PC-3 (cell line): ENCODE results near the gene PTCH1. TPM values are rescaled to one million over a fixed set of nuclear protein-coding genes. Genes with fewer than 3 reads are reported as not detected.
A peak's percentile ranks its signal among the peaks of the same experiment; 100 is the strongest.

Source experiments
- ATAC-seq: fragments of 200-7000 bp; cut with Tn5 transposase; 2 replicates; pipeline ENCODE4 v1.9.1; 2020; ENCODE audit warnings: mild to moderate bottlenecking, moderate library complexity
- BruUV-seq: library from RNA; stranded (reverse); fragments of 400-500 nt; replicated peaks from 2 replicates; lab custom pipeline; 2021; lab: Mats Ljungman, UMichigan
- CTCF ChIA-PET: fragments of 300-600 bp; sonication (Branson Sonifier 250); formaldehyde crosslinking; loops from one replicate; lab custom pipeline; 2022; ENCODE audit warnings: antibody characterized with exemption; lab: Charles Lee
- POLR2A ChIA-PET: fragments of 300-600 bp; sonication (Branson Sonifier 250); formaldehyde crosslinking; loops from one replicate; lab custom pipeline; 2022; ENCODE audit warnings: antibody characterized with exemption; ENCODE audit not compliant: unreplicated experiment; lab: Charles Lee
- DNase-seq: peaks from one replicate; pipeline ENCODE4 v3.0.0-alpha.2; 2015
- H2AFZ ChIP-seq: fragments of 300-600 bp; sonication (generic); 2 replicates; pipeline ENCODE4 v1.6.0; 2016; ENCODE audit warnings: antibody characterized with exemption, low read length
- H3F3A ChIP-seq: fragments of 300-600 bp; sonication (generic); one replicate; pipeline ENCODE4 v1.6.0; 2017; ENCODE audit warnings: antibody characterized with exemption, low read length, control low read depth, mild to moderate bottlenecking; ENCODE audit not compliant: unreplicated experiment
- H3K27ac ChIP-seq: fragments of 300-600 bp; sonication (generic); 2 replicates; pipeline ENCODE4 v1.5.1; 2016; ENCODE audit warnings: mild to moderate bottlenecking, low read length
- H3K27me3 ChIP-seq: fragments of 300-600 bp; sonication (generic); 2 replicates; pipeline ENCODE4 v1.6.1; 2016; ENCODE audit warnings: low read length, mixed read lengths
- H3K36me3 ChIP-seq: fragments of 300-600 bp; sonication (generic); 2 replicates; pipeline ENCODE4 v1.6.1; 2016; ENCODE audit warnings: low read depth, mixed run types, low read length, mixed read lengths
- H3K4me1 ChIP-seq: fragments of 300-600 bp; sonication (generic); 2 replicates; pipeline ENCODE4 v1.5.1; 2016; ENCODE audit warnings: low read length; ENCODE audit not compliant: insufficient read depth
- H3K4me2 ChIP-seq: fragments of 300-600 bp; sonication (generic); 2 replicates; pipeline ENCODE4 v1.6.0; 2016; ENCODE audit warnings: low read length
- H3K4me3 ChIP-seq: fragments of 300-600 bp; sonication (generic); 2 replicates; pipeline ENCODE4 v1.5.1; 2016; ENCODE audit warnings: mild to moderate bottlenecking, low read length, mixed read lengths
- H3K79me2 ChIP-seq: fragments of 300-600 bp; sonication (generic); 2 replicates; pipeline ENCODE4 v1.6.1; 2017; ENCODE audit warnings: low read length, mixed read lengths
- H3K9ac ChIP-seq: fragments of 300-600 bp; sonication (generic); 2 replicates; pipeline ENCODE4 v1.6.0; 2016; ENCODE audit warnings: mild to moderate bottlenecking, low read length
- H3K9me2 ChIP-seq: fragments of 300-600 bp; sonication (generic); replicated peaks from 2 replicates; pipeline ENCODE4 v1.6.1; 2016; ENCODE audit warnings: mixed run types, low read length, mixed read lengths
- H3K9me3 ChIP-seq: fragments of 300-600 bp; sonication (generic); 2 replicates; pipeline ENCODE4 v1.6.1; 2016; ENCODE audit warnings: low read length, mixed read lengths
- H4K20me1 ChIP-seq: fragments of 300-600 bp; sonication (generic); 2 replicates; pipeline ENCODE4 v1.6.1; 2016; ENCODE audit warnings: low read length, mixed read lengths
- EZH2 ChIP-seq: fragments of 300-600 bp; sonication (generic); IDR thresholded peaks from one replicate; pipeline ENCODE4 v1.6.1; 2017; ENCODE audit warnings: antibody characterized with exemption, mild to moderate bottlenecking, low read length; ENCODE audit not compliant: unreplicated experiment
- EZH2phosphoT487 ChIP-seq: fragments of 300-600 bp; sonication (generic); IDR thresholded peaks from 2 replicates; pipeline ENCODE4 v1.6.1; 2018; ENCODE audit warnings: mild to moderate bottlenecking, antibody characterized with exemption, low read length, borderline replicate concordance
- intact Hi-C: fragments of 100-400 bp; cut with micrococcal nuclease; formaldehyde crosslinking; loops from 2 replicates; pipeline ENCODE4 v1.9.0; 2023
- total RNA-seq: library from RNA; depleted of rRNA; stranded (reverse); fragments of >200 nt; gene quantifications from 2 replicates; pipeline ENCODE4 v1.2.3, GENCODE V29; 2014
- TF ChIP-seq, protein P1 (sequence below): fragments of 300-600 bp; sonication (generic); conservative IDR thresholded peaks from 2 replicates; pipeline ENCODE4 v1.5.1; 2017; ENCODE audit warnings: antibody characterized with exemption, low read depth, mild to moderate bottlenecking, low read length

Gene PTCH1
- total RNA-seq, 1 experiment from 2014 or later = 0.77 TPM

DNA sequence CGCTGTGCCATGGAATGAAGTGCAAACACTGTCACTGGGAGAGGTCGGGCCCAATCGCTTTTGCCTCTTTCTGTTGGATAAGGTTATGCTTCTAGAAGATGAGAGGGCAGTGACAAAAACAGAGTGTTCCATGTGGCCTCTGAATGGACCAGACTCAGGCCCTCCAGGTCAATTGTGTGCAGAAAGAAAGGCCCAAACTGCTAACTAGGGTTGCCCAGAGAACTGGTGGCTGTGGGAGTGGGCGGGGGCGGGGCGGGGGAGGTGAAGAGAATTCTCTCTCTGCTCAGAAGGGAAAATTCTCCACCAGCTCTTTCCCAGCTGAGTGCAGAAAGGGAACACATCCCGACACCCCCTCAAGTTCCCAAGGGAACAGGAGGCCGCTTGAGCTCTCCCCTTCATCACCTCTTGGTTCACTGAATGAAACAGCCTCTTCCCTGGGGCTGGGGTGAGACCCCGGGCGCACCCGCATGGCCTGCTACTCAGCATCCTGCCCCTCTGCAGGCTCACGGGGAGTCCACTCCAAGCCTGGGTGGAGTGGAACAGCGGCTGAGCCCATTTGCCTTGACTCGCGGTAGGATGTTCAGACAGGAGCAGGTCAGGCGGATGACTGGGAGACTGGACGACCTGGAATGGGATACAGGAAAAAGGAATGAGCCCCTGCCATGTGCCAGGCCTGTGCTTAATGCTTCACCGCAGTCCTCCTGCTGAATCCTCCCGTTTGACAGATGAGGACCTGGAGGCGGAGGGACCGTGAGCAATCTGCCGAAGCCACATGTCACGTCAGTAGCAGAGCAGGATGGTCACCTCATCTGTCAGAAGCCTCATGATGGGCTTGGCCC, 105.5 kb downstream of the PTCH1 start:
- Histone ChIP-seq H3K27me3 (no peaks in the 10 kb centered on the region), H3K36me3 (no peaks in the 10 kb centered on the region), H3K4me2 (no peak overlapping the region), H3K4me1 (no peaks in the 10 kb centered on the region; the same call in 1 of the 2 replicates), H3K9me3 (no peaks in the 10 kb centered on the region), H3K9me2 (no peaks in the 10 kb centered on the region), H3K27ac (no peak overlapping the region), H3K9ac (no peak overlapping the region), H3K4me3 (no peak overlapping the region), H3F3A (no peaks in the 10 kb centered on the region), H3K79me2 (no peaks in the 10 kb centered on the region), H2AFZ (no peak overlapping the region), H4K20me1 (no peaks in the 10 kb centered on the region)
- ChIA-PET POLR2A (no interaction called here), CTCF (no interaction called here)
- DNase-seq = no peak
- no peak for ATAC-seq
- TF ChIP-seq, protein P1, sequence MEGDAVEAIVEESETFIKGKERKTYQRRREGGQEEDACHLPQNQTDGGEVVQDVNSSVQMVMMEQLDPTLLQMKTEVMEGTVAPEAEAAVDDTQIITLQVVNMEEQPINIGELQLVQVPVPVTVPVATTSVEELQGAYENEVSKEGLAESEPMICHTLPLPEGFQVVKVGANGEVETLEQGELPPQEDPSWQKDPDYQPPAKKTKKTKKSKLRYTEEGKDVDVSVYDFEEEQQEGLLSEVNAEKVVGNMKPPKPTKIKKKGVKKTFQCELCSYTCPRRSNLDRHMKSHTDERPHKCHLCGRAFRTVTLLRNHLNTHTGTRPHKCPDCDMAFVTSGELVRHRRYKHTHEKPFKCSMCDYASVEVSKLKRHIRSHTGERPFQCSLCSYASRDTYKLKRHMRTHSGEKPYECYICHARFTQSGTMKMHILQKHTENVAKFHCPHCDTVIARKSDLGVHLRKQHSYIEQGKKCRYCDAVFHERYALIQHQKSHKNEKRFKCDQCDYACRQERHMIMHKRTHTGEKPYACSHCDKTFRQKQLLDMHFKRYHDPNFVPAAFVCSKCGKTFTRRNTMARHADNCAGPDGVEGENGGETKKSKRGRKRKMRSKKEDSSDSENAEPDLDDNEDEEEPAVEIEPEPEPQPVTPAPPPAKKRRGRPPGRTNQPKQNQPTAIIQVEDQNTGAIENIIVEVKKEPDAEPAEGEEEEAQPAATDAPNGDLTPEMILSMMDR = no peak
- TF ChIP-seq EZH2 (no peak), EZH2phosphoT487 (no peak)
- BruUV-seq = no TSS peak
- intact Hi-C loops = no loop called here

DNA sequence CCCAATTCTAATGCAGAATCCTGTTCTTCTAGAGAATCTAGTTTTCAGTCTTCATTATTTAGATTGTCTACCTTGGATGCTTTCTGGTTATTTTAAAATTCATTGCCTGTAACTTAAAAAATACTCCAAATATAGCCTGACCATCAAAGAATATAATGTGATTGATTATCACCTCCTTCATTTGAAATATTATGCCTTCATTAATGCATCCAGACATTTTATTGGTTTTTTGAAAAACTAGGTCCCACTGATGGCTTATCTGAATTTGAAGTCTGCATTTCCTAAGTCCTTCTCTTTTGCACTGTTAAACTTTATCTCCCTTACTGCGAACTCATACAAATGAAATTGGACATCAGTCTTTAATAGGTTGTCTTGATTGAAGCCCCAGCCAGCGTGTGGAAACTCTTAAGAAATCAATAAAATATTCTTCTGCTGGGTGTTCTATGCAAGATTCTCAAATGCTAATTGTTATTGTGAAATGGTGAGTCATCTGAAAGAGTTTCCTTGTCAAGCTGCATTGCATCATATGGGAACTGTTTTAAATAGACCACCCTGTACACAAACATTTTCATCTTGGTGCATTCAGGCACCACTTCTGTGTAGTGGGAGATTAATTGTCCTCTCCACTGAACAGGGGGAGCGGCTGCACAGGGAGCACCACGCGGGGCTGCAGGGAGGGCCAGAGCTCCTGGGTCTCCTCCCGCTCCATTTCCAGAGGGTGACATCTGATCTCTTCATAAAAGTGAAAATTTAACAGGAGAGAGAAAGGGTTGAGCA, 106.9 kb downstream of the PTCH1 start:
- H3K9ac ChIP-seq = no peak overlapping the region
- POLR2A ChIA-PET = no interaction called here
- H3K4me1 ChIP-seq = no peaks in the 10 kb centered on the region; the same call in 1 of the 2 replicates
- peak; percentile 21 for DNase-seq
- H3K9me2 ChIP-seq = no peaks in the 10 kb centered on the region
- BruUV-seq = no TSS peak
- H3K4me2 ChIP-seq = no peak overlapping the region
- CTCF ChIA-PET = no interaction called here
- ATAC-seq = no peak
- intact Hi-C loops = no loop called here
- no peaks in the 10 kb centered on the region for H3F3A ChIP-seq
- H3K36me3 ChIP-seq = no peaks in the 10 kb centered on the region
- no peaks in the 10 kb centered on the region for H3K9me3 ChIP-seq
- H2AFZ ChIP-seq = no peak overlapping the region
- no peak overlapping the region for H3K4me3 ChIP-seq
- H3K79me2 ChIP-seq = no peaks in the 10 kb centered on the region
- no peak overlapping the region for H3K27ac ChIP-seq
- no peaks in the 10 kb centered on the region for H3K27me3 ChIP-seq
- no peak for TF ChIP-seq EZH2phosphoT487
- no peak for TF ChIP-seq EZH2
- TF ChIP-seq, protein P1 = no peak
- no peaks in the 10 kb centered on the region for H4K20me1 ChIP-seq
